ENCODE data around the gene NUMBL.

The NUMBL gene

DNA sequence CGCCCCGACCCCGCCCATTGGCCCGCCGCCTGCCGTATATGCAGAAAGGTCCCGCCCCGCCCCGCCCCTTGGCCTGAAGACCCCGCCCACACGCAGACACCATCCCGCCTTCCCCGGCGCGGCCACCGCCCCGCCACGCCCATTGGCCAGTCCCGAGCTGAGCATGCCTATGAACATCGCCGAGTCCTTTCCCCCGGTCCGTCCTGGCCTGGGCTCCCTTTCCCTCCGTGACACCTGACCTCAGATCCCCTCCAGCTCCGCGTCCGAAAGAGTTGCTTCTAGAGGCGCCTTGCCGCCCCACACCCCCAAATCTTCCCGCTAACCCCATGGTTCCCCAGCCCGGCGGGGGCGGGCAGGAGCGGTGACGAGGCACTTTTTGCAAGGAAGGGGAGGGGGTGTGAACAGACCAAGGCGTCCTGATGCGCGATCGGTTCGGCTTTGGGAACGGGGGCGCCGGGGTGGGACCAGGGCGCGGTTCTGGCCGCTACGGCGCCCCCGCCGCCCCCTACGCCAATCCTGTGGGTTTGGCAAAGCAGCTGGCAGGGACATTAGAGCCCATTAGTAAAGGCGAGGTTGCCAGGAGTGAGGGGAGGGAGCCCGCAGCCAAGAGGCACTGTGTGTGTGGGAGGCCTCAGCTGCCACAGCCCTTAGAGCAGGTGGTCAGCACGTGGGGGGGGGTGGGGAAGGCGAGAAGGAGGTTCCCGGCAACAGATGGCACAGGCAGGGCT is 406 bp upstream of the NUMBL start:
- DNase-seq (ENCODE audit: low read depth in 2 of 2) = peak; percentile 73 to 76

DNA sequence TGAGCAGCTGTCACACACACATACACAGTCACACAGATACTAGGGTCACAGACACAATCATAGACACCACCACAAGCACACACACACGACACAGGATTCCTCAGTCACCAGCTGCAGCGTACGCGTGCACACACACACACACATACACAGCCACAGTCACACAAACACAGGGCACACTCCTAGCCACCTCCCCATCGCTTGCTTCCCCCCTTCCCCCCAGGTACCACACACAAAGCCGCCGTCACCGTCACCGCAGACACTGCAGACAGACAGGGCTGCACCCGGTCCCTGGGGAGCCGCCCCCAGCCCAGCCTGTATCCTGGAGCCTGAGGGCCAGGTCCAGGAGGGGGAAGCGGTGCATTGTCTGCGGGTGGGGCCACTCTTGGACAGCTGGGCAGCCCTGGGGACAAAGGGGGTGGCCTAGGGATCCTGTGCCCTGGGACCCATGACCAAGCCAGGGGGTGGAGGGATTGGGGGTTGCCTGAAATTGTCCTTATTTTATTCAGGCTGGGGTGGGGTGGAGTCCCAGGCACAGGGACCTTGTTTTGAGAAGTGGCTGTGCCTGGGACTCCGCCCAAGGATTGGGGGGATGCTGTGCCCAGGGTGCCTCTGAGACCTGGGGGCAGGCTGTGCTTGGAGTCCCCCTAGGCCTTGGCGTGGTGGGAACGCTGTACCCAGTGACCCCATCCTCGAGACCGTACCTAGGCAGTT is 957 bp downstream of the NUMBL start:
- no peak for DNase-seq (ENCODE audit: low read depth in 2 of 2)

DNA sequence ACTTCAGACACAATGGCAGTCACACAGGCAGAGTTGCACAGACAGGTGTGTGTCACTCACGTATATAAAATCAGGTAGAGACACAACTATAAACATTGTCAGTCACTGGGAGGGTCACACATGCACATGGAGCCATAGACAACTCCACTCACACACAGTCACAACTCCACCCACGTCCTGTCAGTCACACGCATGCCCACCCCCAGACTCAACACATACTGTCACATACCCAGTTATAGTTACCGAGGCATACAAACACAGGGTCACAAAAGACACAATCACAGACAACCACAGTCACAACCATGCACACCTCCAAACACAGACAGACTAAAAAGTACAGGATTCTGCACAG is 1.5 kb downstream of the NUMBL start:
- DNase-seq (ENCODE audit: low read depth in 2 of 2) = no peak

DNA sequence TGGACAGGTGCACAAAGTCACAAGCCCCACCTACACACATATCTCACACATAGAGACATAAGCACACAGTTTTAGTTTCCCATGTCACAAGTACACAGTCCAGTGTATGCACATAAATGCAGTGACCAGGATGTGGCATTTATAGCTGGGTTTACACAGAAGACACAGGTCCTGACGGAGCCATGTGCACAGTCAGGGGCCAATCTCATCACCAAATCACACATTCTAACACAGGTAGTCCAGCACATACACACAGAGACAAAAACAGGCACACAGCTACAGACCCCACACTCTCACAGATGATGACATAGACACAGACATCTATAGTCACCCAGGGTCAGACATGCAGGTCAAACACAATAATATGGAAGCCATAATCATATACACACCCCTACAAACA is 2.1 kb downstream of the NUMBL start:
- no peak for DNase-seq (ENCODE audit: low read depth in 2 of 2)

DNA sequence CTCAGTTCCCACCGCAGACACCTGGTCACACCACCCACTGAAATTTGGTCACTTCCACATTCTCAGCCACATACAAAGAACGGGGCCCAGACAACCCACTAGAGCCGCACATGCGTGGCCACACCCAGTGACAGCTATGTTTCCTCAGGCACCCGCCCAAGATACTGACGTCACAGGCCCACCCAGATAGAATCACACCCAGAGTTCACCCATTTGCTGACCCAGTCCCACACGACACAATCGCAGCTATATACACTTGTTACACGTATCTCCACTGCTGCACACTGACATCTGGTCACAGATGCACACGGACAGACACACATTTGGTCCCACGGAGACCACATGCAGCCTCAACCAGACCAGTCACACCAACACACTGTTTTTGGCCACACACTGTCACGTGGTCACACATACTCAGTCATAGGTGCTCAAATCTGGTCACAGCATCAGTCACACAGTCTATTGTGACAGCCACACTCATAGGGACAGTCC is 2.9 kb downstream of the NUMBL start:
- DNase-seq (ENCODE audit: low read depth in 2 of 2) = no peak

DNA sequence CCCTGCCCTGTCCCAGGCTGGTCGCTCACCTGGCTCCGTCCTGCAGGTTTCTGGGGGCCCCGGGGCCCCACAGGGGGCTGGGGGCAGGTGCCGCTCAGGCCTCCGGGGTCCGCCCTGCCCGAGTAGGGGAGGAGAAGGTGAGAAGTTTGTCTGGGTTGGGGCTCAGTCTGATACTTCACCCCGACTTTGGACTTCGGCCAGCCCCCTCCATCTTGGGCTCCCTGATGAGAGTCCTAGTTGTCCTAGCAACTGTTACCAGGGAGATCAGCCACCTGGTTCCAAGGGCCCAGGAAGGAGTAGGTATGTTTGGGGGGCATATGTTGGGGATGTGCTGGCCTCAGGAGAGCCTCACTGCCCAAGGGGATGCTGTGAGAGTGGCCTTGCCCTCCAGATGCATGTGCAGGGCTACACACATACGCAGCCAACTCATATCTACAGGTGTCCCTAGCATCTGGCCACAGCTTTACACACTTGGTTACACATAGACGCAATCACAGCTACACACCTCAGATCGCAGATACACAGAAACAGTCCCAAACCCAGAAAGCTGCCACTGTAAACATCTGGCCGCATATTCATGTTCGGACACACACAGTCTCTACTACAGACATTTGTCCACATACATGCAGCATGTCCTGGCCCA is 3.4 kb downstream of the NUMBL start:
- DNase-seq (ENCODE audit: low read depth in 2 of 2) = no peak

DNA sequence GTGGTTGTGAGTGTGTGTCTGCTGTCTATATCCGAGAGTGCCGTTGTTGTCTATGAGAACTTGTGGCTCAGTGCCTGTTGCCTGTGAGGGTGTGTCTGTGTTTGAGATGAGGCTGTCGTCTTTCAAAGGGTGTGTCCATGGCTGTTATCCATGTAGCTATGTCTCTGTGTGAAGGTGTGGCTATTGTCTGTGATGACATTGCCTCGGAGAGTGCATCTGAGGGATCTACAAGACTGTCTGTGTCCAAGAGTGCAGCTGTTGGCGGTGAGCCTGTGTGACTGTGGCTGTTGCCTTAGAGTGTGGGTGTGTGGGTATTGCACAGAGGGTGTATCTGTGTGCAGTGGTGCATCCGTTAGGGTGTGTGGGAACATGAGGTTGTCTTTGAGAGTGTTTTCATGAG is 4.9 kb downstream of the NUMBL start:
- DNase-seq (ENCODE audit: low read depth in 2 of 2) = no peak

DNA sequence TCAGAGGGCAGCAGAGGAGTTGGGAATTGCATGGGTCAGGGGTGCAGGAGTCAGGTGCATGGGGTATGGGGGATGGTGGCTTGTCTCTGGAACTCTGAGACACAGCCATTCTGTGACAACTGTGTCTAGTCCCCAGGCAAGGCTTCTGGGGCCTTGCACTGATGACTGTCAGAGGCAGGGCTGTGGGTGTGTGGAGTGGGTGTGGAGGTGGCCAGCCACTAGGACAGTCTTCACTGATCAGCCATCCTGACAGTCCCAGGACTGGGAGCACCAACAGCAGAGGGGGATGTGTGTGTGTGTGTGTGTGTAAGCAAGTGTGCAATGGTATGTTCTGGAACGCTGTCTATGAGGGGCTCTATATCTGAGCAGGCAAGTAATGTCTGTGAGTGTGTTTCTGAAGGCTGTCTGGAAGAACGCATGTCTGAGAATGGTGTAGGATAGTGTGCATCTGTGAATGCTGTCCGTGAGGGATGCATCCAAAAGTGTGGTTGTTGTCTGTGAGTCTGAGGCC is 5.4 kb downstream of the NUMBL start:
- DNase-seq (ENCODE audit: low read depth in 2 of 2) = no peak

DNA sequence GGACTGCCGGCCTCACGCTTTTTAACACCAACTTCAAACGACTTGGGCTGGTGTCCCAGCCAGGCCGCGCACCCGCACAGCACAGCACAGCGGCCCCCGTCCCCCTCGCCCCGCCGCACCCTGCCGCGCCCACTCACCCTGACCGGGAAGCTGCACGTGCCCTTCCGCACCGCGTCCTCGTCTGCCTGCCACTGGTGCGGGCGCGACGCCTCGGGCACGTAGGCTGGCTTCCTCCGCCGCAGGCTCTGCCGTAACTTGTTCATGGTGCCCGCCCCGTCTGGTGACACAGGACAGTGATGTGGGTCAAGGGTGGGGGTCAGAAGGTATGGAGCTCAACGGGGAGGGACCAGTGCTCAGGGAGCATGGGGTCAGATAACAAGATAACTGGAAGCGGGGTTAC is 6.2 kb downstream of the NUMBL start:
- DNase-seq (ENCODE audit: low read depth in 2 of 2) = no peak

DNA sequence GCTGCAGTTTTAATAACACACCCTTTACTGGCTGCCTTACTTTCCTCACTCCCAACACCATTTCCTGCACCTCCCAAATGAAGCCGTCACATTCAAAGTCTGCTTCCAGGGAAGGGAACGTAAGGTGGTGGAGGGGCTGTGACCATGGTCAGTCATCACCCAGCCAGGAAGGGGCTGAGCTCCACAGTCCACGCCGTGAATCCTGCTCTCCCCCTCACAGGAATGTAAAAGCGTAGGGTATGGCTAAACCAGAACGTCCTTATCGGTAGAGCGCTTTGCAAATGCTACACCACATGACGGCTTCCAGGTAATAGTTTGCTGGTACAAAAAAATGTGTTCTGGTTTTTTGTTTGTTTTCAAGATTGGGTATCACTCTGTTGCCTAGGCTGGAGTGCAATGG is 7.0 kb downstream of the NUMBL start:
- DNase-seq (ENCODE audit: low read depth in 2 of 2) = no peak

DNA sequence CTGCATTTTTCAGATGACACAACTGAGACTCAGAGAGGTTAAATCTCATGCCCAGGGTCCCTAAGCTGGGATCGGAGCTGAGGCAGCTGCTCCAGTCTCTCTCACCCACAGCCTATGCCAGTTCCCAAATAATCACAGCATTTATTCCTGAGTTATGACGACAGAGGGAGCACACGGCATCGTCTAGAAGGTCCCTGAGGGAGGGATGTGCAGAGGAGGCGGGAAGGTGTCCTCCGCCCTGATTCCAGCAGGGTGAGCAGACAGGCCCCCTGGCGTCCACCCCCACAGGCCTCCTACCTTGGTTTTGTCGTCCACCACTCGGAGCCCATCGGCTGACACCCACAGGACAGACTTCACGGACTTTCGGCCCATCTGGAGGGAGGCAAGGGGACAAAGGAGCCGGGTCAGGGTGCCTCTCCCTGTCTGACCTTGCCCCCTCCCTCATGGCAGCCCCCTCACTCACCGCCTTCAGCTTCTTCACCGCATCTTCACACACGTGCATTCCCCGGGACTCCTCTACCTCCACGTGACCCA is 8.0 kb downstream of the NUMBL start:
- no peak for DNase-seq (ENCODE audit: low read depth in 2 of 2)

DNA sequence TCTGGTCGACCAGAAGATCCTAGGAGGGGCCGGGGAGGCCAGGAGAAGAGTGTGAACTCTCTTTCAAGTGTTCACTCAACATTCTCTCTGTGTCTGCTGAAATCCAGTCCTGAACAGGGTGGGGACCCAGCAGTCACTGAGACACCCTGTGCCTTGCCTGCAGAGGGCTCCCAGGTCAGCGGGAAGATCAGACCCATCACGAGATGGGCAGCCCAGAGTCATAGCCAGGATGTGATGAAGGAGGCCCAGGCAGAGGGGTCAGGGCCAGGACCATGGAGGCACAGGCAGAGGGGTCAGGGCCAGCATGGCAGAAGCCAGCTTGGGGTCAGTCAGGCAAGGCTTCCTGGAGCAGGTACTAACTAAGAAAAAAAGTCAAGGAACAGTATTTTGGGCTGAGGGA is 9.4 kb downstream of the NUMBL start:
- DNase-seq (ENCODE audit: low read depth in 2 of 2) = no peak

DNA sequence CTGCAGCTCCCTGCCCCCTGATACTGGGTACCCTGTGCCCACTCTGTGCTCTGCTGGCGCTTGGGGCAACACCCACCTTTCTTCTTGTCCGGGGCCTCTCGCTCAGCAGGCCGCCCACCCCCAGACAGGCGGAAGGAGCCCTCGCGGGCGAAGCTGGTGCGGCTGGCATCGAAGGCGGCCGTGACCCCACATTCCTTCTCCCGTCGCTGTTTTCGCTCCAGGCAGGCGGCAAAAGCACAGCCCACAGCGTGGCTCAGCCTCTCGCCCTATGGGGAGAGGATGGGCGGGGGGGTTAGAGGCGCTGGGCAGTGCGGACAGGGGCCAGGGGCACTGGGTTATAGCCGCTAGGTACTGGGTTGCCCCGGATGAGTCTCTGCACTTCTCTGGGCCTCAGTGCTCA is 13.3 kb downstream of the NUMBL start:
- no peak for DNase-seq (ENCODE audit: low read depth in 2 of 2)

DNA sequence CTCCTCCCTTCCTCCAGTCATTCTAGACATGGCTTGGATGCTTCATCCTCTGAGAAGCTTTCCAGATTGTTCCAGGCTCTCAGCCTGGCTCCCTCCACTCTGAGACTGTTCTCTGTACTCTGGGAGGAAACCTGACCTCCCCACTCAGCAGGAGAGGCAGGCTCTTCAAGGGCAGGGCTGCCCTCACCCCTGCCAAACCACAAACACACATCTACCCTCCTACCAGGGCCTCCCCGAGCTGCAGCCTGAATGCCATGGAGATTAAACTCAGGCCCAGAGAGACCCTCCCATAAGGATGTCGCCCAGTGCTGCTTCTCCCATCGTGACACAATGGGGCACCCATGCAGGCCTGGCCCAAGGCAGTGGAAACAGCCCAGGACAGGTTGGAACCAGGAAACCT is 16.2 kb downstream of the NUMBL start:
- DNase-seq (ENCODE audit: low read depth in 2 of 2) = no peak

DNA sequence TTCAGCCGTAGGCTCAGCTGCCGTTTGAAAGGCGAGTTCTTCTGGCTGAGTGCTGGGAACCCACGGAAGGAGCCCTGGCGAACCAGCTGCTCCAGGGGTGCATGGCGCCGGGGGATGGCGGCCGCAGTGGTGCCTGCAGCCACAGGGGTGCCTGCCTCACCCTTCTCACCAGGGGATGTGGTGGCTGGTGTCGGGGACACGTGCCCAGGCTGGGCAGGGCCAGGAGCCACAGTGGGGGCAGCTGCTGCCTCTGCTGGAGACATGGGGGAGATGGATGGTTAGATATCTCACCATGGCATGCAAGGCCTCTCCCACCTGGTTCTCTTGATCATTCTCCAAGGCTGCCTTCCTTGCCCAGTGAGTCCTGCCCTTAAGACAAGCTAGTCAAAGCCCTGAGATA is 17.1 kb downstream of the NUMBL start:
- no peak for DNase-seq (ENCODE audit: low read depth in 2 of 2)

DNA sequence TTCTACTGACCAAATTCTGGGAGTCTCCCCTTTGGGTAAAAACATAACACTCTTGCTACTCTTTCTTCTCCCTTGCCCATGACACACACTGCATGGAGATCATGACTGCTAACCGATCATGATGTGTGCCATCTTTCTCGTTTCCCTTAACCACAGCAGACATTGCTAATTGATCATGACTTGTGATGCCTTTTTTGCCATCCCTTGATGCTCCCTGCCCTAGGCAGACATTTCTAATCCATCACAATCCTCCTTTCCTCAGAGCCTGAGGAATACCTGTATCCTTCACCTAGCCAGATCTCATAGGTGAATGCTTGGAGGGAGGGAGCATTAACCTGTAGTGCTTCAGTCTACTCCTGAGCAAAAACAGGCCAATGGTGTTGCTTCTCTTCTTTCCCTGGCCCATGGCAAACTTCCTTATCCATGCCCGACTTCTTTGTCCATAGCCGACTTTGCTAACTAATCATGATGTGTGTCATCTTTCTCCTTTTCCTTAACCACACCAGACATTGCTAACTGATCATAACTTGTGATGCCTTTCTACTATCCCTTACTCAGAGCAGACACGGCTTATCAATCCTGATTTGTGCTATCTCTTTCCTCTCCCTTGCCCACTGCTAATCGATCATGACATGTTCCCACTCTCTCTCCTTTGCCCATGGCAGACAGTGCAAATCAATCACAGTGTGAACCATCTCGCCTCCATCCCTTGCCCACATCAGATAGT is 17.7 kb downstream of the NUMBL start:
- DNase-seq (ENCODE audit: low read depth in 2 of 2) = no peak

DNA sequence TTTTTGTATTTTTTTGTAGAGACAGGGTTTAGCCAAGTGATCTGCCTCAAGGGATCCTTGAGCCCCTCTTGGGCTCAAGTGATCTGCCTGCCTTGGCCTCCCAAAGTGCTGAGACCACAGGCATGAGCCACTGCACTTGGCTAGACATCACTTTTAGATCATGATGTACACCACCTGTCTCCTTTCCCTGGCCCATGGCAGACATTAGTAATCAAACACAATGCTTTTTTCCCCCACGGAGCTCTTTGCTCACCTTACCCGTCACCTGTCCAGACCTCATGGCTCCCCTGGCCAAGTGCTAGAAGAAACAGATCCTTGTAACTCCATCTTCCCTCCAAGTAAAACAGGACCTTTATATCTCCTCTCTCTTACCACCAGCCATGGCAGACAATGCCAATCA is 18.4 kb downstream of the NUMBL start:
- no peak for DNase-seq (ENCODE audit: low read depth in 2 of 2)

DNA sequence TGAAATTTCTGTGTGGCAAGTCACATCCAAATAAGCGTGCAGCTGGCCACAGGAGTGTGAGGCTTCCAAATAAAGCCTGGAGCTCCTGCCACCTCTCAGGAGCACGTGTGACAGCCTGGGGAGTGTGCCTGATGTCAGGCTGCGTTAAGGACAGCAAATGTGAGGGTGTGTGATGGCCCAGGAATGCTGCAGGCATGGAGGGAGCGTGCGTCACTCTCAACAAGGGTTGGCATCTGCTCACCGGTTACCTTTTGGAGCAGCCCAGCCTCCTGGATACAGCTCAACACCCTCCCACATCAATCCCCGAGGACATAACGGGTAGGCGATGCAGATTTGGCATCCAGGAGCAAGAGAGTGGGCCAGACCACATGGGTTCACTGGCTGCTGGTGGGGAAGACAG is 19.0 kb downstream of the NUMBL start:
- no peak for DNase-seq (ENCODE audit: low read depth in 2 of 2)

DNA sequence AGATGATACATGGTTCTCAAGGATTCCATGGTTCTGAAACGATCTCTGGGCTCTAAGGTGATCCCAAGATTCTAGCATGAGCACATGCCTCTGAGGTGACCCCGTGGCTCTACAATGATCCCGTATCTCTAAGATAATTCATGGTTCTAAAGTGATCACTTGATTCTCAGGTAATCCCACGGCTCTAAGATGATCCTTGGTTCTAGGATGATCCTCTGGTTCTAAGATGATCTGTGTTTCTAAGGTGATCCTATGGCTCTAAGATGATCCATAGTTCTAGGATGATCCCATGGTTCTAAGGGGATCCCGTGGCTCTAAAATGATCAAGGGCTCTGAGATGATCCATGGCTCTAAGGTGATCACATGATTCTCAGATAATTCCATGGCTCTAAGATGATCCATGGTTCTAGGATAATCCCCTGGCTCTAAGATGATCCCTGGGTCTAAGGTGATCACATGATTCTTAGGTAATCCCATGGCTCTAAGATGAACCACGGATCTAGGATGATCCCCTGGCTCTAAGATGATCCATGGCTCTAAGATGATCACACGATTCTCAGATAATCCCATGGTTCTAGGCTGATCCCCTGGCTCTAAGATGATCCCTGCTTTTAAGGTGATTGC is 21.3 kb downstream of the NUMBL start:
- no peak for DNase-seq (ENCODE audit: low read depth in 2 of 2)

DNA sequence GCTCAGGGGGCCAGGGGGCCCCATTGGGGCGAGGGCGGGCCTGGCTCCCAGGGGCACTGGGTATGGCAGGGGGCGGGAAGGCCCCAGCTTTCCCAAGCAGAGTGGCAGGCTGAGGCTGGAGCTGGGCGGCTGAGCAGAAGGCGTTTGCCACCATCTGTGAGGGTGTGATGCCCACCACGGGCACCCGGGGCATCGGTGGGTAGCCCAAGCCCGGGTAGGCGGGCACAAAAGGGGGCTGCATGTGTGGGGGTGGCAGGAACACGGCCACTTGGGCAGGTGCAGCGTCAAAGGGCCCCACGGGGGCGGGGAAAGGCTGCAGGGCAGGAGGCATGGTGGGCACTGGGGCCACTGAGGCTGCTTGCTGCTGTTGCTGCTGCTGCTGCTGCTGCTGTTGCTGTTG is 22.8 kb downstream of the NUMBL start:
- no peak for DNase-seq (ENCODE audit: low read depth in 2 of 2)

DNA sequence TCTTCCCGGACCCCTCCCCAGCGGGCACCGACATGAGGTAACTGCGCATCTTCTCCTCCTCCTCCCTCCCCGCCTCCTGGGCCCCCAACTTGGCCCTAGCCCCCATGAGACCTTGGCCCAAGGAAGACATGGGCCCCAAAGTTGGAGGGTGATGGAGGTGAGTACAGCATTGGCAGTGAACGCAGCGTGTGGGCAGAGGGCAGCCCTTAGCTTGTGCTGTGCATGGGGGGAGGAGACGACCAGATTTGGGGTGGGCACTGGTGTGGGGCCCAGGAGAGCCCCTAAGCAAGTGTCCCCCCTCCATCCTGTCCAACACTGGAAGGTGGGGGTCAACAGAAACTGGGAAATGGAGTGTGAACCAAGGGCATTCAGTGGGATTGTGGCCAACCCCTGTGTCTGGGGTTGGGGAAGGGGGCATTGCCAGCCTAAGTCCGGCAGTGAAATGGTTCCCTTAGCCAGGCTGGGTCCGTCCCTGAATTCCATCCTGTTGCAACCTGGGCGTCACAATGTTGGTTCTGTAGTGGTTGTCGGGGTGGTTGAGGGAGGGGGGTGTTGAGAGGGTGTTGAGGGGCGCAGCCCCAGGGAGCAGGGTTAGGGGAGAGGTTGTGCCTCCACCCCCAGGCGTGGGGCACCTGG is 23.5 kb downstream of the NUMBL start:
- no peak for DNase-seq (ENCODE audit: low read depth in 2 of 2)

Data from stimulated activated CD8-positive, alpha-beta memory T cell treated with anti-CD3 and anti-CD28 coated beads, Interleukin-15, amount 100 ng/mL, for 4 hours (primary cell).